Caco-2 (cell line): ENCODE measurements around the gene MNAT1. TPM values are rescaled to one million over a fixed set of nuclear protein-coding genes. Genes with fewer than 3 reads are reported as not detected.

Experiments used
- BruUV-seq: library from RNA; stranded (reverse); fragments of 400-500 nt; replicated peaks from 2 replicates; lab custom pipeline; 2021; lab: Mats Ljungman, UMichigan
- CTCF ChIA-PET: fragments of 300-600 bp; sonication (Branson Sonifier 250); formaldehyde crosslinking; loops from one replicate; lab custom pipeline; 2022; ENCODE audit warnings: antibody characterized with exemption; lab: Charles Lee
- POLR2A ChIA-PET: fragments of 300-600 bp; sonication (Branson Sonifier 250); formaldehyde crosslinking; loops from one replicate; lab custom pipeline; 2022; ENCODE audit warnings: antibody characterized with exemption; lab: Charles Lee
- DNase-seq, 2 experiments: peaks; one replicate each; pipeline versions ENCODE4 v3.0.0 to v3.0.0-alpha.2; 2020 to 2022
- H3K27me3 ChIP-seq: replicated peaks from 2 replicates; pipeline ENCODE4 v1.6.0; 2011; ENCODE audit warnings: low read length; ENCODE audit not compliant: control insufficient read depth, insufficient read depth
- H3K36me3 ChIP-seq: 2 replicates; pipeline ENCODE4 v1.5.1; 2011; ENCODE audit warnings: low read length; ENCODE audit not compliant: control insufficient read depth, insufficient read depth
- H3K4me1 ChIP-seq: fragments of 250-450 bp; sonication (Bioruptor Pico); 2 replicates; pipeline ENCODE4 v1.5.1; 2020; ENCODE audit warnings: mild to moderate bottlenecking
- H3K4me3 ChIP-seq: 2 replicates; pipeline ENCODE4 v1.5.1; 2011; ENCODE audit warnings: low read depth, mild to moderate bottlenecking, control low read depth, low read length
- H3K9me3 ChIP-seq: fragments of 250-450 bp; sonication (Bioruptor Pico); 2 replicates; pipeline ENCODE4 v1.5.1; 2020; ENCODE audit warnings: mild to moderate bottlenecking, moderate library complexity
- H3K27ac Mint-ChIP-seq: one replicate; pipeline ENCODE4 v1.8.0; 2022; ENCODE audit warnings: mixed read lengths; ENCODE audit not compliant: unreplicated experiment
- H3K27me3 Mint-ChIP-seq: one replicate; pipeline ENCODE4 v1.8.0; 2022; ENCODE audit warnings: mixed read lengths; ENCODE audit not compliant: insufficient read depth, unreplicated experiment
- H3K36me3 Mint-ChIP-seq: one replicate; pipeline ENCODE4 v1.8.0; 2022; ENCODE audit warnings: mild to moderate bottlenecking, mixed read lengths; ENCODE audit not compliant: insufficient read depth, unreplicated experiment
- H3K4me1 Mint-ChIP-seq: one replicate; pipeline ENCODE4 v1.8.0; 2022; ENCODE audit warnings: low read depth, mixed read lengths; ENCODE audit not compliant: unreplicated experiment
- H3K4me3 Mint-ChIP-seq: one replicate; pipeline ENCODE4 v1.8.0; 2022; ENCODE audit warnings: mild to moderate bottlenecking, moderate library complexity, mixed read lengths; ENCODE audit not compliant: unreplicated experiment
- H3K9me3 Mint-ChIP-seq: one replicate; pipeline ENCODE4 v1.8.0; 2022; ENCODE audit warnings: mixed read lengths; ENCODE audit not compliant: unreplicated experiment
- CTCF ChIP-seq, 2 experiments: fragments of 200-600 bp in 1 of 2; IDR thresholded peaks; 1 replicate in 1 of 2; 2 replicates in 1 of 2; pipeline versions ENCODE4 v1.5.1 to v1.8.0; 2011 to 2022; ENCODE audit warnings: antibody characterized with exemption in 1 of 2, control low read depth in 1 of 2, inconsistent platforms in 1 of 2, low read depth in 1 of 2, low read length in 1 of 2, mild to moderate bottlenecking in 1 of 2, moderate library complexity in 1 of 2; ENCODE audit not compliant: insufficient read depth in 1 of 2, severe bottlenecking in 1 of 2, unreplicated experiment in 1 of 2
- intact Hi-C: fragments of 100-400 bp; cut with micrococcal nuclease; formaldehyde crosslinking; loops from one replicate; pipeline ENCODE4 v1.10.0; 2022; ENCODE audit not compliant: unreplicated experiment
- total RNA-seq: library from RNA; stranded (reverse); gene quantifications from 2 replicates; pipeline ENCODE4 v1.2.3, GENCODE V29; 2022

MNAT1 gene
- total RNA-seq, 1 experiment from 2014 or later: 36.4 TPM

- no peaks in the 10 kb centered on the region for H3K36me3 Mint-ChIP-seq
- no peak overlapping the region for H3K27ac Mint-ChIP-seq
- no peak overlapping the region for H3K4me3 ChIP-seq
- no peaks in the 10 kb centered on the region for H3K27me3 Mint-ChIP-seq
- no peaks in the 10 kb centered on the region for H3K4me1 Mint-ChIP-seq
- no peaks in the 10 kb centered on the region for H3K27me3 ChIP-seq
- no peaks in the 10 kb centered on the region for H3K9me3 Mint-ChIP-seq
- no TSS peak for BruUV-seq
- DNase-seq: no peak
- no peaks in the 10 kb centered on the region for H3K36me3 ChIP-seq
- H3K9me3 ChIP-seq: no peaks in the 10 kb centered on the region
- TF ChIP-seq CTCF (IDR thresholded peaks at IDR 0.05; ENCODE audit: insufficient read depth in 1 of 2, low read depth in 1 of 2, low read length in 1 of 2, severe bottlenecking in 1 of 2, unreplicated experiment in 1 of 2): no peak
- no peak overlapping the region for H3K4me3 Mint-ChIP-seq
- intact Hi-C loops: no loop called here
- ChIA-PET CTCF (no interaction called here), POLR2A (no interaction called here)
- no peaks in the 10 kb centered on the region for H3K4me1 ChIP-seq
Measured at GRCh38 chr14:60807247-60807646, 72.7 kb downstream of the MNAT1 start.

- Histone ChIP-seq H3K36me3 (no peaks in the 10 kb centered on the region), H3K4me3 (no peak overlapping the region), H3K4me1 (no peaks in the 10 kb centered on the region), H3K9me3 (no peaks in the 10 kb centered on the region), H3K27me3 (no peaks in the 10 kb centered on the region)
- Mint-ChIP-seq H3K9me3 (no peaks in the 10 kb centered on the region), H3K27ac (no peak overlapping the region), H3K4me1 (no peaks in the 10 kb centered on the region), H3K36me3 (no peaks in the 10 kb centered on the region), H3K4me3 (no peak overlapping the region), H3K27me3 (no peaks in the 10 kb centered on the region)
- ChIA-PET CTCF (no interaction called here), POLR2A (no interaction called here)
- DNase-seq: no peak
- no TSS peak for BruUV-seq
- intact Hi-C loops: no loop called here
- TF ChIP-seq CTCF (IDR thresholded peaks at IDR 0.05; ENCODE audit: insufficient read depth in 1 of 2, low read depth in 1 of 2, low read length in 1 of 2, severe bottlenecking in 1 of 2, unreplicated experiment in 1 of 2): no peak
Measured at GRCh38 chr14:60807971-60808370, 73.4 kb downstream of the MNAT1 start.

GRCh38 chr14:60812987-60813386 lies 78.4 kb downstream of the MNAT1 start:
- no peaks in the 10 kb centered on the region for H3K36me3 Mint-ChIP-seq
- DNase-seq: no peak
- no peaks in the 10 kb centered on the region for H3K36me3 ChIP-seq
- ChIA-PET CTCF (no interaction called here), POLR2A (no interaction called here)
- no peak for TF ChIP-seq CTCF (IDR thresholded peaks at IDR 0.05; ENCODE audit: insufficient read depth in 1 of 2, low read depth in 1 of 2, low read length in 1 of 2, severe bottlenecking in 1 of 2, unreplicated experiment in 1 of 2)
- H3K27me3 Mint-ChIP-seq: no peaks in the 10 kb centered on the region
- no peak overlapping the region for H3K4me3 ChIP-seq
- no peaks in the 10 kb centered on the region for H3K4me1 ChIP-seq
- no peaks in the 10 kb centered on the region for H3K9me3 Mint-ChIP-seq
- no peak overlapping the region for H3K4me3 Mint-ChIP-seq
- intact Hi-C loops: no loop called here
- H3K27ac Mint-ChIP-seq: no peak overlapping the region
- H3K27me3 ChIP-seq: no peaks in the 10 kb centered on the region
- no TSS peak for BruUV-seq
- no peaks in the 10 kb centered on the region for H3K9me3 ChIP-seq
- no peaks in the 10 kb centered on the region for H3K4me1 Mint-ChIP-seq
